ENCODE measurements around the gene NUP98.

The NUP98 gene

GRCh38 chr11:3736816-3737215 is 60.5 kb downstream of the NUP98 start:
- no peak for DNase-seq (ENCODE audit: low spot score)

GRCh38 chr11:3735827-3736226 is 61.5 kb downstream of the NUP98 start:
- no peak for DNase-seq (ENCODE audit: low spot score)

DNA sequence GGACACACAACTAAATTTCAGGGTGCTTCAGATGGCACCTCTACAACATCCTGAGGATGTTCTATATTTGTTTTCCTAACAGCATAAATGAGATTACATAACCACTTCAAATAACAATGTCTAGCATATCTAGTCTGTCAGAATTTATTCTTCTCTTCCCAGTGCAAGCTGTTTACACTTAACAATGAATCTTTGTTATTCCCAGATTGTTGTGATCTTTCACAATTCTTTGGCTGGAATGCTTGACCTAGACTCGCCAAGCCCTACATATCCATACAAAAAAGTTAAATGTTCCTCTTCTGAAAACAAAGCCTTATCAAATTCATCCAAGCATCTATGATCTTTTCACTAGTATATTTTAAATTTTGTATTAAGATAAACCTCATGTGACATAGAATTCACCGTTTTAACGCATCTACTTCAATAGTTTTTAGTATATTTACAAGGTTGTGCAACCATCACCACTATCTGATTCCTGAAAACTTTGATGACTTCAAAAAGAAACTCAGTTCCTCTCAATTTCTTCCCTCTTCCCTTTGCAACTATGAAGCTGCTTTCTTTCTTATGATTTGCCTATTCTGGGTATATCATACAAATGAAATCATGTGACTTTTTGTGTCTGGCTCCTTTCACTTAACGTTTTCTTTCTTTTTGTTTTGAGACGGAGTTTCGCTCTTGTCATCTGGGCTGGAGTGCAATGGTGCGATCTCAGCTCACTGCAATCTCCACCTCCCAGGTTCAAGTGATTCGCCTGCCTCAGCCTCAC is 64.5 kb downstream of the NUP98 start:
- no peak for DNase-seq (ENCODE audit: low spot score)

- DNase-seq (ENCODE audit: low spot score): no peak
Observed at GRCh38 chr11:3723014-3723708, 74.2 kb downstream of the NUP98 start.

DNA sequence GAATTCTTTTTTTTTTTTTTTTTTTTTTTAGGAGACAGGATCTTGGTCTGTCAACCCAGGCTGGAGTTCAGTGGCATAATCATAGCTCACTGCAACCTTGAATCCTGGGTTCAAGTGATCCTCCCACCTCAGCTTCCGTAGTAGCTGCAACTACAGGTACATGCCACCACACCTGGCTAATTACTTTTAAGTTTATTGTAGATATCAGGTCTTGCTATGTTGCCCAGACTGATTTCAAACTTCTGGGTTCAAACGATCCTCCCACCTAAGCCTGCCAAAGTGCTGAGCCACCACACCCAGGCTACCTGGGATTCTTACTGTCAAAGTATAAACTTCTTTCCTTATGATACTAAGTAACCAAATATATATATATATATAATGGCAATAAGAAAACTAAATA is 75.3 kb downstream of the NUP98 start:
- DNase-seq (ENCODE audit: low spot score): no peak

DNA sequence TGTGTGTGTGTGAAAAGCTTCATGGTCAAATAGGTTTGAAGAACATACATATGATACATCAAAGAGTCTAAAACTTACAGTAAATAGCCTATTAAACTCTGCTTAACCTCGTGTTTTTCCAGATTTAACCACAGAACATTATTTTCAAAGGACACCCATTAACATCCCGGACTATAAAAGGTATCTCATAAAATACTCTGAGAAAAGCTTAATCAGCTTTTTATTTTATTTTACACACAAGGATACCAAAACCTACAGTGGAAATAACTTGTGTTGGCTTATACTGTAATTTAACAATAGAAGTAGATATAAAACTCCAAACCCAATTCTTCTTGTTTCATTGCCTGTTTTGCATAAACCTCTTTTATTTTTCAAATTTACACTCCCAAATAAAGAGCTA is 76.4 kb downstream of the NUP98 start:
- DNase-seq (ENCODE audit: low spot score): no peak

DNA sequence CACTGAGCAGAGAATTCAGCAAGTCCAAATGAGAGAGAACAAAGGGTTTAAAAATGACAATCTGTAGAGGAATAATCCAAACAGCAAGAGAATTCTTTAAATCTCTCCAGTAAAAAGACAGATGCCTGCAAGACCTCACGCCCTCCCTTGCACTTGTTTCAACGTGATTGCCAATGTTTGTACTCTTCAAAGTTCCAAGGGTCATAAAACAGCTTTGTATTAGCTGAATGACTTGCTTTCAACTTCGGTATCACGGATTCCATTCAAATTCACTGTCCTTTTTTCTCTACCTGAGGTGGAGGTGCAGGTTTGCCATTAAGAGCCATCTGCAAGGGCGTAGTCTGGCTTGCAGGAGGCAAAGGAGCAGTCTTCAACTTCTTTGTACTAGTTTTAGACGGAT is 85.1 kb downstream of the NUP98 start:
- no peak for DNase-seq (ENCODE audit: low spot score)

DNA sequence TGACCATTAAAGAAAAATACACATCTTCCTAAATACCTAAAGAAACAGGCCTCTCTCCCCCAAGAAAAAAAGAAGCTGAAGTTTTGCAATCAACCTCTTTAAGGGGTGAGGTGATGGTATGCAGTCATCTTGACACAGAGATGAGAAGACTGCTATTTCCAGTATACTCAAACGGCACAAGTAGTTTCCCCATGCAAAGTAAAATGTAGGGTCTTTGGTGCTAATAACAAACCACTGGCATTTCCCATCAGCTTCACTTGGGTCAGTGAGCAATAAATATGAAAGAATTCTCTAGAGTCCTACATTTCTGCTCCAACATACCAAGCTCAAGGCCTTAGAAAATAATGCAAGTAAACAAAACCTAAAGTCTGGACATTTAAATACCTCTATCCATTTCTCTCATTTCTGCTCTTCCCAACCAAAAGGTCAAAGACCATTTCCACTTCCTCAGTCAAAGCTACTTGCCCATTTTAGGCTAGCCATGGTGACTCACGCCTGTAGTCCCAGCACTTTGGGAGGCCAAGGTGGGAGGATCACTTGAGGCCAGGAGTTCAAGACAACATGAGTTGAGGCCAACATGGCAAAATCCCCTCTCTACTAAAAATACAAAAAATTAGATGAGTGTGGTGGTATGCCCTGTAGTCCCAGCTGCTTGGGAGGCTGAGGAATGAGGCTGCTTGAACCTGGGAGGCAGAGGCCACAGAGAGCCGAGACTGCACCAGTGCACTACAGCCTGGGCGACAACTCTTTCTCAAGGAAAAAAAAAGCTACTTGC is 86.7 kb downstream of the NUP98 start:
- no peak for DNase-seq (ENCODE audit: low spot score)

- DNase-seq (ENCODE audit: low spot score): no peak
Observed at GRCh38 chr11:3709977-3710376, 87.4 kb downstream of the NUP98 start.

DNA sequence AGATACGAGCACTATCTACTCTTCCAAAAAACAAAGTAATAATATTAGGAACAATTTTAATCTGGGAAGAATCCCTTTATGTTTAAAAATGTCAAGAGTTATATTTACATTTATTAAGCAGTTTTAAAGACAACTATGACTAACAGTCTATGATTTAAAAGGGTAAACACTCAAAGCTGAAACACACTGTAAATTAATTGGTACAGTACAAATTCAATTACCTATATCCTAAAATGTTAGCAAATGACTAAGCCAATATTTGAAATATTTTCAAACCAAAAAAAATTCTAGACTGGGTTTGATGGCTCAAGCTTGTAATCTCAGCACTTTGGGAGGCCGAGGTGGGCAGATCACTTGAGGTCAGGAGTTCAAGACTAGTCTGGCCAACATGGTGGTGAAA is 90.2 kb downstream of the NUP98 start:
- no peak for DNase-seq (ENCODE audit: low spot score)

- DNase-seq (ENCODE audit: low spot score): no peak
Observed at GRCh38 chr11:3703383-3703782, 94.0 kb downstream of the NUP98 start.

- DNase-seq (ENCODE audit: low spot score): no peak
Observed at GRCh38 chr11:3700910-3701309, 96.4 kb downstream of the NUP98 start.

DNA sequence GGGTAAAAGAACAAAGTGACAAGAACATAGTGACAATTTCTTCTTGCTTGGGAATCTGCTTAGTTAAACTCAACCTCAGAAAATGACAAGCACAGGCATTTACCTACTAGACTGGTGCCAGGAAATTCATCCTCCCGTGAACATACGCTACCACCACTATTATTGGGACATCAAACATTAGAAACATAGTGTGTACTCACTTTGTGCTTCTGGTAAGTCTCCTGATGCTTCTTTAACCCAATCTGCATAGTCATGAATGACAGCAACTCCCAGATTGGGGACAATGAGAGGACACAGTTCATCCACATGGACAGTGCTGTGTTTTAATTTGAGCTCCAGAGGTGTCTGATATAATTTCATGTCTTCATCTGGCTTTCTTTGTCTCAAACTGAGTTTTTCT is 96.9 kb downstream of the NUP98 start:
- DNase-seq (ENCODE audit: low spot score): no peak

DNA sequence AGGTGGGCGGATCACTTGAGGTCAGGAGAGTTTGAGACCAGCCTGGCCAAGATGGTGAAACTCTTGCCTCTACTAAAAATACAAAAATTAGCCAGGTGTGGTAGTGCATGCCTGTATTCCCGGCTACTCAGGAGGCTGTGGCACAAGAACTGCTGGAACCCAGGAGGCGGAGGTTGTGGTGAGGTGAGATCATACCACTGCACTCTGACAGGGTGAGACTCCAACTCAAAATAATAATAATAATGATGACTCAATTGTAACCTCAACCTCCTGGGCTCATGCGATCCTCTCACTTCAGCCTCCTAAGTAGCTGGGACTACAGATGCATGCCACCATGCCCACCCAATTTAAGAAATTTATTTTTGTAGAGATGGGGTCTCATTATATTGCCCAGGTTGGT is 110.6 kb downstream of the NUP98 start:
- DNase-seq (ENCODE audit: low spot score): no peak

GRCh38 chr11:3685923-3686322 is 111.4 kb downstream of the NUP98 start:
- no peak for DNase-seq (ENCODE audit: low spot score)

- no peak for DNase-seq (ENCODE audit: low spot score)
Observed at GRCh38 chr11:3684819-3685172, 112.6 kb downstream of the NUP98 start.

DNA sequence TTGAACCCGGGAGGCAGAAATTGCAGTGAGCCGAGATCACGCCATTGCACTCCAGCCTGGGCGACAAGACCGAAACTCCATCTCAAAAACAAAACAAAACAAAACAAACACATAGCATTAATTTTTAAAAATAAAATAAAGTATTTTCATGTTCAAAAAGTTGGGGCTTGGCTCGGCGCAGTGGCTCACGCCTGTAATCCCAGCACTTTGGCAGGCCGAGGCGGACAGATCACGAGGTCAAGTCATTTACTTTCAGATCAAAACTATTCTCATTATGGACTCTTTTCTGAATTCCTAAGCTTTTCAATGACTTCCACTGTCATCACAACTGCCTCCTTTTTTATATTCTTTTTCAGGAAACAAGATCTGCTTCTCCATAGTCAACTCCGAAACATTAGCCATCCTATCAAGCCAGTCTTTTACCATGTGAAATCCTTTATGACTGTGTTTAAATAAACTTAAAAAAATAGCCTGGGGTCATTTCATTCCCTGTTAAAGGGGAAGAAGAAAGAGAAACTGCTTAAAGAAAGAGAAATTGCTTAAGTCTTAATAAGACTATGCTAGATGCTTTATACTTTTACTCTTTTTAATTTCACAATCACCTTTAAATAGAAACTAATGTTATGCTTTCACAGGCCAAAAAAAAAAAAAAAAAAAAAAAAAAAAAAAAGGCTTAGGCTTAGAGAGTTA is 113.1 kb downstream of the NUP98 start:
- DNase-seq (ENCODE audit: low spot score): no peak

DNA sequence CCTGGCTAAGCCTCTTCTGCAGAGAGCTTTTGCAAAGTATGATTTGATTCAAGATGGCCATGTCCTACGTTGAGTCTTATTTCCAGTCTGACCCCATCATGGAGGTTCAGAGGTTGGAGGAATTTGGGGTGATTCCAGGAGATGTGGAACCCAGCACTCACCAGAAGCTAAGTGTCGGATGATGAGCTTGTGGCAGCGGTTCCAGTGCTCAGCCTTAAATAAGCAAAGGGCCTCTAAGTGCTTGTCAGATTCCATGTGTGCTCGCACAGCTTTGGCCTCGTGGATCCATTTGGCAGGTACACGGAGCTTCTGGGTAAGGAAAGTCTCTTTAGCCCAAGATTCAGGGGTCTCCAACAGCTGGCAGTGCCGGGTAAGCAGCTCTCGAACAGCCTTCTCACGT is 114.3 kb downstream of the NUP98 start:
- DNase-seq (ENCODE audit: low spot score): no peak

DNA sequence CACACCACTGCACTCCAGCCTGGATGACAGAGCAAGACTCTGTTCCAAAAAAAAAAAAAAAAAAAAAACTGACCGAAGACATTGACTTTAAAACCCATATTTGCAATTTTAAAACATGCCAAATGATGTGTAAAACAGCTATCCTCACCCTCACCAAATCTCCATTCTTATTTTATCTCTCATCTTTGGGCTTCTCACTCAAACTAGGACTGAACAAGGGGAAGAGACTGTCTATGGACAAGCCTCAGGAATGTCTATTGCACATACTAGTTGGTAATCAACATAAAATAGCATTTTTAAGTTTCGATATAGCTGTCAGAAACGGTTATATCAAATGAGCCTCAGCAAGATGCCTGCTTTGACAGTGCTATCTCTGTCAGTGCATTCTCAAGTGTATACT is 118.3 kb downstream of the NUP98 start:
- DNase-seq (ENCODE audit: low spot score): no peak

DNA sequence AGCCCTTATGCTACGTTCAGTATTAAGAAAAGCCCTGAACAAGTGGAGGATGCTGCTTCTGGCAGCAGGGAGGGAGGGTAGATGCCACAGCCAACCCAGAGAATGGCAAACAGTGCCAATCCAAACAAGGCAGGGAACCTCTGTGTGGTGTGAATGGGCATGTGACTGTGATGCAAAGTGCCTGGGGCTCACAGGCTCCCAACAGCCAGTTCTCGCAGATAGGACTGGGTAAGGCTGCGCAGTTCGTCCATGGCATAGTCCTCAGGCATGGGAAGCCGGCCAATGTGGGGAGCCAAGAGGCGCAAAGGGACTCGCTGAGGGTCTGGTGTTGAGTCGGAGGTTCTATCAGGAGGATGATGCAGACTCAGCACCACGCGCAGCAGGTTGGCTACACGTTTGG is 121.4 kb downstream of the NUP98 start:
- no peak for DNase-seq (ENCODE audit: low spot score)

GRCh38 chr11:3674189-3674588 is 123.2 kb downstream of the NUP98 start:
- no peak for DNase-seq (ENCODE audit: low spot score)
